CMK (cell line): ENCODE results near the gene DCC.

ENCODE experiments used
- DNase-seq: peaks from one replicate; pipeline ENCODE4 v3.0.0-alpha.2; 2010; ENCODE audit warnings: low read depth

Gene DCC

GRCh38 chr18:52824126-52824525, 484.1 kb downstream of the DCC start:
- no peak for DNase-seq

- DNase-seq, result no peak
These were observed 487.0 kb downstream of the DCC start for GRCh38 chr18:52826994-52827393.

GRCh38 chr18:52829320-52829719, 489.3 kb downstream of the DCC start:
- DNase-seq, result no peak

GRCh38 chr18:52829876-52830405, 489.9 kb downstream of the DCC start:
- no peak for DNase-seq

GRCh38 chr18:52844323-52844722, 504.3 kb downstream of the DCC start:
- DNase-seq, result no peak

GRCh38 chr18:52845036-52845435, 505.0 kb downstream of the DCC start:
- no peak for DNase-seq

- DNase-seq, result no peak
These were observed 510.1 kb downstream of the DCC start for GRCh38 chr18:52850031-52850560.

- no peak for DNase-seq
These were observed 521.6 kb downstream of the DCC start for GRCh38 chr18:52861558-52861957.

- DNase-seq, result no peak
These were observed 529.4 kb downstream of the DCC start for GRCh38 chr18:52869349-52869923.

GRCh38 chr18:52869942-52870907, 530.2 kb downstream of the DCC start:
- no peak for DNase-seq

- DNase-seq, result no peak
These were observed 534.8 kb downstream of the DCC start for GRCh38 chr18:52874774-52875173.

- no peak for DNase-seq
These were observed 535.7 kb downstream of the DCC start for GRCh38 chr18:52875725-52876124.

GRCh38 chr18:52888014-52888413, 548.0 kb downstream of the DCC start:
- DNase-seq, result no peak

- no peak for DNase-seq
These were observed 554.8 kb downstream of the DCC start for GRCh38 chr18:52894801-52895200.

- no peak for DNase-seq
These were observed 557.9 kb downstream of the DCC start for GRCh38 chr18:52897611-52898484.

GRCh38 chr18:52898485-52899058, 558.6 kb downstream of the DCC start:
- DNase-seq, result no peak

- no peak for DNase-seq
These were observed 562.2 kb downstream of the DCC start for GRCh38 chr18:52902188-52902587.

- DNase-seq, result no peak
These were observed 563.9 kb downstream of the DCC start for GRCh38 chr18:52903857-52904256.

GRCh38 chr18:52907543-52908308, 567.7 kb downstream of the DCC start:
- no peak for DNase-seq

GRCh38 chr18:52914148-52914547, 574.2 kb downstream of the DCC start:
- no peak for DNase-seq

- no peak for DNase-seq
These were observed 580.7 kb downstream of the DCC start for GRCh38 chr18:52920665-52921064.
